ENCODE results near the gene TTI1.

- TF ChIP-seq NCOA5 (CRISPR knock-in tag; IDR thresholded peaks at IDR 0.05): no peak
- no peak for TF ChIP-seq BRCA1 (CRISPR knock-in tag; IDR thresholded peaks at IDR 0.05)
- TF ChIP-seq ZSCAN12 (CRISPR knock-in tag; IDR thresholded peaks at IDR 0.05): no peak
- no peak for TF ChIP-seq ZNF251 (CRISPR knock-in tag; IDR thresholded peaks at IDR 0.05)
- no peak for TF ChIP-seq HNRNPL (IDR thresholded peaks at IDR 0.05; ENCODE audit: low read depth, low read length)
Measured at GRCh38 chr20:38060536-38060935, 27.3 kb upstream of the TTI1 start.

Measured in HepG2 (cell line).